Activated naive CD4-positive, alpha-beta T cell (primary cell): ENCODE results near the gene LAMA2.
"Not testable (repeated sequence)": the region's sequence is repeated elsewhere in the genome, so short reads cannot be mapped to it uniquely, and the experiment has no call there.

Experiments
- DNase-seq, 4 experiments: peaks; one replicate each; lab custom pipeline; 2025; lab: John Stamatoyannopoulos, UW

LAMA2 gene

GRCh38 chr6:129008591-129008990 is 125.7 kb downstream of the LAMA2 start:
- no peak for DNase-seq

GRCh38 chr6:129009851-129010250 is 126.9 kb downstream of the LAMA2 start:
- no peak for DNase-seq

- no peak for DNase-seq
Measured at GRCh38 chr6:129014302-129014701, 131.4 kb downstream of the LAMA2 start.

GRCh38 chr6:129015721-129016120 is 132.8 kb downstream of the LAMA2 start:
- no peak for DNase-seq

GRCh38 chr6:129016844-129017243 is 133.9 kb downstream of the LAMA2 start:
- no peak for DNase-seq

GRCh38 chr6:129022011-129022553 is 139.1 kb downstream of the LAMA2 start:
- no peak for DNase-seq

GRCh38 chr6:129026601-129027000 is 143.7 kb downstream of the LAMA2 start:
- DNase-seq, result no peak

GRCh38 chr6:129029778-129030177 is 146.8 kb downstream of the LAMA2 start:
- no peak for DNase-seq

- no peak for DNase-seq
Measured at GRCh38 chr6:129030215-129030614, 147.3 kb downstream of the LAMA2 start.

GRCh38 chr6:129031051-129031599 is 148.2 kb downstream of the LAMA2 start:
- no peak for DNase-seq

GRCh38 chr6:129032602-129033001 is 149.7 kb downstream of the LAMA2 start:
- DNase-seq, result no peak

- DNase-seq, result no peak
Measured at GRCh38 chr6:129033180-129033579, 150.2 kb downstream of the LAMA2 start.

- DNase-seq, result no peak
Measured at GRCh38 chr6:129033581-129033980, 150.6 kb downstream of the LAMA2 start.

- DNase-seq, result no peak
Measured at GRCh38 chr6:129041563-129041962, 158.6 kb downstream of the LAMA2 start.

- no peak for DNase-seq
Measured at GRCh38 chr6:129046526-129046925, 163.6 kb downstream of the LAMA2 start.

GRCh38 chr6:129047834-129048233 is 164.9 kb downstream of the LAMA2 start:
- DNase-seq, result no peak

GRCh38 chr6:129050086-129050485 is 167.1 kb downstream of the LAMA2 start:
- no peak for DNase-seq

GRCh38 chr6:129053143-129053542 is 170.2 kb downstream of the LAMA2 start:
- not testable (repeated sequence) for DNase-seq

- DNase-seq, result no peak
Measured at GRCh38 chr6:129055796-129056195, 172.9 kb downstream of the LAMA2 start.

- no peak for DNase-seq
Measured at GRCh38 chr6:129059650-129060049, 176.7 kb downstream of the LAMA2 start.

GRCh38 chr6:129069006-129069405 is 186.1 kb downstream of the LAMA2 start:
- DNase-seq, result no peak

GRCh38 chr6:129073051-129073450 is 190.1 kb downstream of the LAMA2 start:
- DNase-seq, result no peak

- no peak for DNase-seq
Measured at GRCh38 chr6:129073691-129074395, 190.9 kb downstream of the LAMA2 start.

- no peak for DNase-seq
Measured at GRCh38 chr6:129084406-129084805, 201.5 kb downstream of the LAMA2 start.
